Stimulated activated CD8-positive, alpha-beta memory T cell treated with anti-CD3 and anti-CD28 coated beads, Interleukin-2, amount 100 ng/mL, for 1 hour (primary cell): Measurements from ENCODE around the gene RBM10.

Source experiments
- DNase-seq, 2 donors: peaks; one replicate each; pipeline ENCODE4 v3.0.0-alpha.2; 2020; ENCODE audit warnings: low read depth in 2 of 2

The RBM10 gene

DNA sequence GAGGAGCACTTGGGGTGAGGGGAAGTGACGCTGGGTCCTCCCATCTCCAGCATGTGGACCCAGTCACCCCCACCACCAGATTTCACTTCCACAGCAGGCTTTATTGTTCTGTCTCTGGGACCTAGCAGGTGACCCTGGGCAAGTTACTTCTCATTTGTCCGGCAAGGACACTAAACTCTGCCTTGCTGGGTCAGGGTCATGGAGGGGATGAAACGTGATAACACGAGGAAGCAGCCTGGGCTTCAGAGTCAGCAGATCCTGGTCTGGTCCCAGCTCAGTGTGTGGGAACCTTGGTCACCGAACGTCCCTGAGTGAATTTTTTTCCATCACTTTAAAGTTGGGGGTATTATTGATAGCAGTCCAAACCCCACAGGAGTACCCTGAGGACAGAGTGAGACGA lies 52.5 kb downstream of the RBM10 start:
- no peak for DNase-seq

DNA sequence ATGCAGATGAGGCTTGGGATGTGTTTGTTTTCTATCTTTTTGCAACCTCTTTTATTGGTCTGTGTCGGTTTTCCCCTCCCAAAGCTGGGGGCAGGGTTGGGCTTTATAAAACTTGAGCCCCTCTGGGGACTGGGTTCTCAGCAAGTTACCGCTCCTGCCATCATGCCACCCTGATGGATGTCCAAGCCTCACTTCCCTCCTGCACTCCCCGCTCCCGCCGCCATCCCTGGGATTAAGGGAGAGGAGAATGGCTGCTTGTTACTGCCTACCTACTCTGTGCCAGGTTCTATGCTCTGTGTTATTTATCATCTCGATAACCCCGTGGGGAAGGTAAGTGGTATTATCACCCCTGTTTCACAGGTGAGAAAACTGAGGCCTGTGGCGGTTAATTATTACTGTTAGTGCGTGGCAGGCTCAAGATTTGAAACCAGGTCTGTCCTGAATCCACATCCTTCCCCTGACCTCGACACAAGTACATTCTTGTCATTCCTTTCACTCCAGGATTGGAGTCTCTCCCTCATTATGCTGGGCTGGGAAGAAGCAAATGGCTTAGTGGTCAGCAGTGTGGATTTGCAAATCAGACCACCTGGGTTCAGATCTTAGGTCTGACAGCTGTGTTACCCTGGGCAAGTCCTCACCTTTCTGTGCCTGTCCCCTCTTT lies 53.1 kb downstream of the RBM10 start:
- DNase-seq, result no peak

DNA sequence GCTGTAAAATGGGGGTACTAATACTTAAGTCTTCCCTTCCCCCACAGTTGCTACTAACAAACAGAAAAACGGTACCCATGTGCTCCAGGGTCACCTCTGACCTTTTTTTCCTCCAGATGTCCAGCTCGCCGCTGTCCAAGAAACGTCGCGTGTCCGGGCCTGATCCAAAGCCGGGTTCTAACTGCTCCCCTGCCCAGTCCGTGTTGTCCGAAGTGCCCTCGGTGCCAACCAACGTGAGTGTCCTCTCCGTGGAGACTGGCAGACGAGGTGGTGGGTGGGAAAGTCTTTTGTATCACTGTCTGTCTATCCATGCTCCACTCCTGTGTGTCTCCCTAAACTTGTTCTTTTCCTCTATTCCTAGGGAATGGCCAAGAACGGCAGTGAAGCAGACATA lies 53.7 kb downstream of the RBM10 start:
- no peak for DNase-seq

DNA sequence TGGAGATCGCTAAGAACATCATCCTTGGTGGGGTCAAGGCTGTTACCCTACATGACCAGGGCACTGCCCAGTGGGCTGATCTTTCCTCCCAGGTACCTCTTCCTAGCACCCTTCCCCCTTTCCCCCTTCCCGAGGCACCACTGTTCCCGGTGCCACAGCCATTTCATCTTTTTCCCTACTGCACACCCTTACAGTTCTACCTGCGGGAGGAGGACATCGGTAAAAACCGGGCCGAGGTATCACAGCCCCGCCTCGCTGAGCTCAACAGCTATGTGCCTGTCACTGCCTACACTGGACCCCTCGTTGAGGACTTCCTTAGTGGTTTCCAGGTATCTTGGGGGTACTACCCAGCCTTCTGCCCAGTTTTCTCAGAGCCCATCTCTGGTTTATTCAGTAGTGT lies 54.3 kb downstream of the RBM10 start:
- DNase-seq, result no peak

GRCh38 chrX:47200385-47201150 lies 55.5 kb downstream of the RBM10 start:
- DNase-seq, result no peak

DNA sequence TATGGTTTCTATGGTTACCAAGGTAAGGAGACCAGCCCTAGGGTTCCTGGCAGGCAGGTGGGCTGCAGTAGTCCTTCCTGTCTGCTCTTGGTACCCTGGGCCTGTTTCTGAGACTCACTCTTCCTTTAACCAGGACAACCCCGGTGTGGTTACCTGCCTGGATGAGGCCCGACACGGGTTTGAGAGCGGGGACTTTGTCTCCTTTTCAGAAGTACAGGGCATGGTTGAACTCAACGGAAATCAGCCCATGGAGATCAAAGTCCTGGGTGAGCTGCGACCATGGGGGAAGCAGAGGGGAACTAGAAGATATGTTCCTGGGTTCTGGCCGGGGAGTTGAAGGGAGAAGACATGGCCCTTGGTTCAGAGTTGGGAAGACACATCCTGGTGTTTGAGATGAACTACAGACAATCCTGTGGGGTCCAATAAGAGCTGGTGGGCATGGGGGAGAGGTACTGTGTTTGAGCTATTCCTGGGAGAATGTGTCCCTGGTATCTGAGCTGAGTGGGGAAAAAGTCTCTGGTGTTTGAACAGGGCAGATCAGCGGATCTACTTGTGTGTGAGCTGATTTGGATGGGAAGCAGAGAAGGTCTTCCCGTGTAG lies 56.4 kb downstream of the RBM10 start:
- DNase-seq, result no peak

DNA sequence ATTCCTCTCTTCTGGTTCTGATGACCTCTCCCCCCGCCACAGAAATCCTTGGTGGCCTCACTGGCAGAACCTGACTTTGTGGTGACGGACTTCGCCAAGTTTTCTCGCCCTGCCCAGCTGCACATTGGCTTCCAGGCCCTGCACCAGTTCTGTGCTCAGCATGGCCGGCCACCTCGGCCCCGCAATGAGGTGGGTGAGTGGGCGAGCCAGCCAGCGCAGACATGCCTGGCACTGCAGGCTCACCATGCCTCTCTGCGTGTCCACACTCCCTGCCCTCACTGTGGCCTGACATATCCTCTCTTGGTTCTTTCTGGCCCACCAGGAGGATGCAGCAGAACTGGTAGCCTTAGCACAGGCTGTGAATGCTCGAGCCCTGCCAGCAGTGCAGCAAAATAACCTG lies 57.3 kb downstream of the RBM10 start:
- no peak for DNase-seq

DNA sequence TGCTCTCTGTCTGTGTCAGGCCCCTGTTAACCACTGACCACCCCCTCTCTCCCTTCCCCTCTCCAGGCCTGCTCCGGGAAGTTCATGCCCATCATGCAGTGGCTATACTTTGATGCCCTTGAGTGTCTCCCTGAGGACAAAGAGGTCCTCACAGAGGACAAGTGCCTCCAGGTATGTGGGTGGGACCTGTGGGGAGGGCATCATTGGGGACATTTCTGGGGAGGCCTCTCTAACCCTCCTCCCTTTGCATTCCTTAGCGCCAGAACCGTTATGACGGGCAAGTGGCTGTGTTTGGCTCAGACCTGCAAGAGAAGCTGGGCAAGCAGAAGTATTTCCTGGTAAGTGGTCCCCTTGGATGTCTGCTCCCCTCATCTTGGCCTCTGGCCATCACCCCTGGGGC lies 57.9 kb downstream of the RBM10 start:
- no peak for DNase-seq

- no peak for DNase-seq
Observed at GRCh38 chrX:47204970-47205369, 59.9 kb downstream of the RBM10 start.

DNA sequence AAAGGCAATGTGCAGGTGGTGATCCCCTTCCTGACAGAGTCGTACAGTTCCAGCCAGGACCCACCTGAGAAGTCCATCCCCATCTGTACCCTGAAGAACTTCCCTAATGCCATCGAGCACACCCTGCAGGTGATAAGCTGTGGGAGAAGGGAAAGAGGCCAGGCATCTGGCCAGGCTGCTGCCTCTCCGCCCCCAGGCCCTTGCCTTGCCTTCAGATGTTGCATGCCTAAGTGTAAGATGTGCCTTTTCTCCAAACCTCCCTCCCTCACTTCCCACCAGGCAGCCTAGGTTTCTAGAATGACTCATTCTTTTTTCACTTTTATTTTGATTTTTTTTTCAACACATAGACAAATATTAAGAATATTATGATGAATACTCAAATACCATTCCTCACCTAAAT lies 61.3 kb downstream of the RBM10 start:
- no peak for DNase-seq

GRCh38 chrX:47208108-47208507 lies 63.1 kb downstream of the RBM10 start:
- DNase-seq, result no peak

- no peak for DNase-seq
Observed at GRCh38 chrX:47209508-47210238, 64.7 kb downstream of the RBM10 start.

DNA sequence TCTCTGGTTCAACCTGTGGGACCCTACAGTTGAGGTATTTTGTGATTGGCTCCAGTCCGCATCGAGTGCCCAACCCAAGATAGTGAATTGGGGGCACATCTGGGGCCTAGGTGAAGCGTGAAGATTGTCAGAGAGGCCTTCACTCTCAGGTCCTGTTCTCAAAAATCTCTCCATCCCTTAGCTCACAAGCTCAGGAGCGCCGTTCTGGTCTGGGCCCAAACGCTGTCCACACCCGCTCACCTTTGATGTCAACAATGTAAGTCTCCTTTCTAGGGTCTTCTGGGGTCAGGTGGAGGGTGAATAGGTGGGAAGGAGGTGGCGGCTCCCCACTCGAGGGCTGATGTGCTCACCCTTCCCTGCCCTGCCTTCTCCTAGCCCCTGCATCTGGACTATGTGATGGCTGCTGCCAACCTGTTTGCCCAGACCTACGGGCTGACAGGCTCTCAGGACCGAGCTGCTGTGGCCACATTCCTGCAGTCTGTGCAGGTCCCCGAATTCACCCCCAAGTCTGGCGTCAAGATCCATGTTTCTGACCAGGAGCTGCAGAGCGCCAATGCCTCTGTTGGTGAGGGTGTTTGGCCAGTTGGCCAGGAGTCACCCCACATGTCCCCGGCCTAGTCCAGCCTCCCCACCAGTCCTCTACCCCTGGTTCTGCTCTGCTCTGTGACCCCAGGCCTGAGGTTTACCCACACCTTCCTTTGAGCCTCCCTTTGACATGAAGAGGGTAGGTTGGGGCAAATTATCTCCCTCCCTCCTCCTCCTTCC lies 65.8 kb downstream of the RBM10 start:
- no peak for DNase-seq

DNA sequence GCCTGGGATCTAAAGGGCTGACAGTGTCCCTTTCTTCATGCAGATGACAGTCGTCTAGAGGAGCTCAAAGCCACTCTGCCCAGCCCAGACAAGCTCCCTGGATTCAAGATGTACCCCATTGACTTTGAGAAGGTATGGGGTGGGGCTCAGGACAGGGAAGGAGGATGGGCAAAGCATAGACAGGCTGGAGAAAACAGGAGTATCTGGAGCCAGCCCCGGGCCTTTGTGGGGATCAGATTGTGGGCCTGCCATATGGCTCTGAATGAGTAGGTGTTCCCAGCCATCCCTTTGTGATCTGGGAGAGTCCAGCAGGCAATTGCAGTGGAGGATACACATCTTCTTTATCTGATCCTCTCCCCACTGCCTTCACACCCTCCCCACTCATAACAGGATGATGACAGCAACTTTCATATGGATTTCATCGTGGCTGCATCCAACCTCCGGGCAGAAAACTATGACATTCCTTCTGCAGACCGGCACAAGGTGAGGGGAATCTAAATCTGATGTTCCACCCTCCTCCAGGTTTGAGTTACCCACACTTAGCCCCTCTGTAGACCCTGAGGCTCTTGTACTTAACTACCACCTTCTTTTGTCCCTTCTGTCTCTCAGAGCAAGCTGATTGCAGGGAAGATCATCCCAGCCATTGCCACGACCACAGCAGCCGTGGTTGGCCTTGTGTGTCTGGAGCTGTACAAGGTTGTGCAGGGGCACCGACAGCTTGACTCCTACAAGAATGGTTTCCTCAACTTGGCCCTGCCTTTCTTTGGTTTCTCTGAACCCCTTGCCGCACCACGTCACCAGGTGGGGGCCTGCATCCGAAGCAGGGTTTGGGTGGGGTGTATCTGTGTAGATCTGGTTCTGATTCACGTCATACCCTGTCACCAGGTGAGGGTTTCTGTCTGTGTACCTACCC lies 67.6 kb downstream of the RBM10 start:
- DNase-seq, result no peak

GRCh38 chrX:47214435-47215077 lies 69.5 kb downstream of the RBM10 start:
- DNase-seq, result no peak

DNA sequence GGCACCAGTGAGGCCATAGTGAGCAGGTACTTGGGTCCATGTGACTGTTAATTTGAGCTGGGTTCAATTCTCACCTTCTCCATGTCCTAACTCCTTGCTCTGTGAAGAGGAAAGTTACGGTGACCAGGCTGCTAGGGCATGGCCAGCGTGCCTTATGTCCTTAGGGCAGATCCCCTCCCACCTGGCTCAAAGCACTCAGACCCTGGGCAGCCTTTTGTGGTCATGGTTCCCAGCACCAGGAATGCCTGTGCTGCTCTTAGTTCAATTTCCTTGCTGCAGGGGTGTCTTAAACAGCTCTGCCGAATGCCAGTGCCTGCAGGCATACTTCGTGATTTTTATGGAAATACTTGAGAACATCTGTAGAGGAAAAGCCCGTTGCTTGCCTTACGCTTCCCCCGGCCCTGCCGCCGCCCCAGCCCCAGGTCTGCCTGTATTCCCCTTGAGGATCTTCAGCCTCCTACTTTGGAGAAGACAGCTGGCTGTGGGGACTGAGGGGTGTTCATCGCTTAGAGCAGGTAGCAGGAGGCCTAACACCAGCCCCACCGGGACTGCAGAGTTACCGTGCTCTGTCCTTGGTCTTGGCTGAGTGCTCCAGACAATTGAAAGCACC lies 70.4 kb downstream of the RBM10 start:
- DNase-seq, result no peak

- DNase-seq, result no peak
Observed at GRCh38 chrX:47216393-47216925, 71.4 kb downstream of the RBM10 start.

DNA sequence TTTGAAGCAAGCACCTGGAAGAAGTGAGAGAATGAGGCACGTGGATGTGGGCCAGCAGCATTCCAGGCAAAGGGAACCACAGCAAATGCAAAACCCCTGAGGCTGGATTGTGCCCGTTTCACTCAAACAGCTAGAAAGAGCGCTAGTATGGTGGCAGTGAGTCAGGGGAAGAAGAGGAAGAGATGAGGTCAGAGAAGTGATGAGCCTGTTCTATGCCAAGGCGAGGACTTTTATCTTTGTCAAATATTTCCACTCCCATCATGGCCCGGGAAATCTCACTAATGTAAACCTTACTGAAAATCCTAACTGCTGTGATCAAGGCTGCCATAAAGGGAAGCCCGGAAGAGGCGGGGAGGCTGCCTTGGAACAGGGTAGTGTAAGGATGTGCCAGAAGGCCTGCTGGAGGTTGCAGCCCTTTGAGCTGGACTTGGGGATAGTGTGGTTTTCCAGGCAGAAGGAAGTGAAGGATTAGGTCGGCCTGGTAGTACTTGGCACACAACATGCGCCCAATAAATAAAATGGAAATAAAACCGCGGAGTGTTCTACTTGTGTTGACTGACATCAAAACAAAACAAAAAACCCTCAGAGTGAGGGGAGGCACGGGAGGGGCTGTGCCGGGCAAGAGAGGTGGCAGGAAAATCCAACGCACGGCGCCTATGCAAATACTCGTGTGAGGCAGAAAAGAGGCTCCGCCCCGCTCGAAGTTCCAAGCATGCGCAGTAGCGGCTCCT lies 72.3 kb downstream of the RBM10 start:
- DNase-seq, result no peak

- DNase-seq, result peak; percentile 89 to 91
Observed at GRCh38 chrX:47217852-47218279, 72.8 kb downstream of the RBM10 start.
